Lung microvascular endothelial cell (primary cell): ENCODE data around the gene APIP. TPM values are rescaled to one million over a fixed set of nuclear protein-coding genes. Genes with fewer than 3 reads are reported as not detected.

Experiments used
- DNase-seq, 2 donors: peaks; one replicate each; pipeline versions ENCODE4 v3.0.0 to v3.0.0-alpha.2; 2010; ENCODE audit warnings: low read depth in 2 of 2
- total RNA-seq: library from RNA; depleted of rRNA; stranded (reverse); fragments of >200 nt; gene quantifications from 2 replicates; pipeline ENCODE4 v1.2.1, GENCODE V29; 2014

The APIP gene
- total RNA-seq, 1 donor from 2014 or later: 13.9 TPM

- DNase-seq: peak in 1 of 2 donors; percentile 18
Measured at GRCh38 chr11:34890089-34890488, 26.1 kb downstream of the APIP start.

GRCh38 chr11:34887260-34887659 lies 28.9 kb downstream of the APIP start:
- DNase-seq: no peak

GRCh38 chr11:34886609-34887008 lies 29.6 kb downstream of the APIP start:
- no peak for DNase-seq

- no peak for DNase-seq
Measured at GRCh38 chr11:34881900-34882299, 34.3 kb downstream of the APIP start.

GRCh38 chr11:34877375-34877975 lies 38.7 kb downstream of the APIP start:
- DNase-seq: no peak

GRCh38 chr11:34874202-34874601 lies 42.0 kb downstream of the APIP start:
- DNase-seq: no peak

- no peak for DNase-seq
Measured at GRCh38 chr11:34870548-34871196, 45.5 kb downstream of the APIP start.

GRCh38 chr11:34869425-34869824 lies 46.8 kb downstream of the APIP start:
- no peak for DNase-seq

- DNase-seq: no peak
Measured at GRCh38 chr11:34866375-34866774, 49.8 kb downstream of the APIP start.

- no peak for DNase-seq
Measured at GRCh38 chr11:34865261-34865660, 50.9 kb downstream of the APIP start.

- no peak for DNase-seq
Measured at GRCh38 chr11:34864424-34864823, 51.8 kb downstream of the APIP start.

GRCh38 chr11:34863048-34863447 lies 53.1 kb downstream of the APIP start:
- no peak for DNase-seq

- no peak for DNase-seq
Measured at GRCh38 chr11:34860518-34860917, 55.7 kb downstream of the APIP start.

GRCh38 chr11:34860034-34860433 lies 56.1 kb downstream of the APIP start:
- DNase-seq: no peak

GRCh38 chr11:34859496-34859895 lies 56.7 kb downstream of the APIP start:
- no peak for DNase-seq

GRCh38 chr11:34857463-34857862 lies 58.7 kb downstream of the APIP start:
- no peak for DNase-seq

GRCh38 chr11:34856251-34856650 lies 59.9 kb downstream of the APIP start:
- DNase-seq: no peak

GRCh38 chr11:34855754-34856095 lies 60.5 kb downstream of the APIP start:
- DNase-seq: no peak

- no peak for DNase-seq
Measured at GRCh38 chr11:34855021-34855753, 61.0 kb downstream of the APIP start.

GRCh38 chr11:34851916-34852315 lies 64.3 kb downstream of the APIP start:
- no peak for DNase-seq

- DNase-seq: no peak
Measured at GRCh38 chr11:34850334-34850733, 65.8 kb downstream of the APIP start.

- no peak for DNase-seq
Measured at GRCh38 chr11:34846467-34846866, 69.7 kb downstream of the APIP start.
